A673 (cell line): ENCODE data around the gene CTNNA2. TPM values are rescaled to one million over a fixed set of nuclear protein-coding genes. Genes with fewer than 3 reads are reported as not detected.

Source experiments
- BruUV-seq: library from RNA; stranded (reverse); fragments of 400-500 nt; replicated peaks from 2 replicates; lab custom pipeline; 2021; lab: Mats Ljungman, UMichigan
- CTCF ChIA-PET: fragments of 300-600 bp; sonication (Branson Sonifier 250); formaldehyde crosslinking; loops from one replicate; lab custom pipeline; 2022; ENCODE audit warnings: antibody characterized with exemption; lab: Charles Lee
- POLR2A ChIA-PET: fragments of 300-600 bp; sonication (Branson Sonifier 250); formaldehyde crosslinking; loops from one replicate; lab custom pipeline; 2022; ENCODE audit warnings: antibody characterized with exemption; ENCODE audit not compliant: low non-redundant PET; lab: Charles Lee
- DNase-seq: peaks from one replicate; pipeline ENCODE4 v3.0.0-alpha.2; 2015; ENCODE audit warnings: low spot score
- H3K27ac ChIP-seq: fragments of 200-600 bp; sonication (generic); 2 replicates; pipeline ENCODE4 v1.5.1; 2016; ENCODE audit warnings: mixed run types, low read depth, mild to moderate bottlenecking, mixed read lengths, antibody characterized with exemption, low read length; ENCODE audit not compliant: poor library complexity, severe bottlenecking
- H3K27me3 ChIP-seq: fragments of 200-600 bp; sonication (generic); replicated peaks from 2 replicates; pipeline ENCODE4 v1.6.1; 2017; ENCODE audit warnings: mixed run types, low read depth, mild to moderate bottlenecking, mixed read lengths, antibody characterized with exemption, low read length; ENCODE audit not compliant: insufficient read depth, poor library complexity
- H3K36me3 ChIP-seq: fragments of 200-600 bp; sonication (generic); 2 replicates; pipeline ENCODE4 v1.6.1; 2016; ENCODE audit warnings: mixed run types, mild to moderate bottlenecking, mixed read lengths, antibody characterized with exemption, low read length; ENCODE audit not compliant: insufficient read depth, poor library complexity, severe bottlenecking
- H3K4me1 ChIP-seq: fragments of 200-600 bp; sonication (generic); 2 replicates; pipeline ENCODE4 v1.6.1; 2017; ENCODE audit warnings: mixed run types, mild to moderate bottlenecking, mixed read lengths, antibody characterized with exemption, low read length; ENCODE audit not compliant: insufficient read depth, poor library complexity, severe bottlenecking
- H3K4me3 ChIP-seq: fragments of 200-600 bp; sonication (generic); 2 replicates; pipeline ENCODE4 v1.5.1; 2016; ENCODE audit warnings: low read depth, mixed run types, mild to moderate bottlenecking, mixed read lengths, low read length; ENCODE audit not compliant: poor library complexity, severe bottlenecking
- H3K9me3 ChIP-seq: fragments of 200-600 bp; sonication (generic); 2 replicates; pipeline ENCODE4 v1.6.1; 2016; ENCODE audit warnings: mixed run types, low read depth, mild to moderate bottlenecking, mixed read lengths, antibody characterized with exemption, low read length; ENCODE audit not compliant: poor library complexity, severe bottlenecking
- EZH2 ChIP-seq: fragments of 200-600 bp; sonication (generic); IDR thresholded peaks from 2 replicates; pipeline ENCODE4 v1.6.1; 2017; ENCODE audit warnings: borderline replicate concordance, low read depth, mild to moderate bottlenecking, mixed read lengths, antibody characterized with exemption, low read length; ENCODE audit not compliant: poor library complexity, severe bottlenecking
- intact Hi-C: fragments of 100-400 bp; cut with micrococcal nuclease; formaldehyde crosslinking; loops from one replicate; pipeline ENCODE4 v1.10.0; 2022; ENCODE audit not compliant: unreplicated experiment
- total RNA-seq: library from RNA; stranded (reverse); gene quantifications from 2 replicates; pipeline ENCODE4 v1.2.3, GENCODE V29; 2021
- TF ChIP-seq, protein P1 (sequence below): fragments of 300-800, 200-600 bp; sonication (generic); conservative IDR thresholded peaks from 2 replicates; pipeline ENCODE4 v1.5.1; 2017; ENCODE audit warnings: low read depth, mild to moderate bottlenecking, antibody characterized with exemption, low read length, moderate library complexity, mixed read lengths

The CTNNA2 gene
- total RNA-seq, 1 experiment from 2014 or later = not detected

DNA sequence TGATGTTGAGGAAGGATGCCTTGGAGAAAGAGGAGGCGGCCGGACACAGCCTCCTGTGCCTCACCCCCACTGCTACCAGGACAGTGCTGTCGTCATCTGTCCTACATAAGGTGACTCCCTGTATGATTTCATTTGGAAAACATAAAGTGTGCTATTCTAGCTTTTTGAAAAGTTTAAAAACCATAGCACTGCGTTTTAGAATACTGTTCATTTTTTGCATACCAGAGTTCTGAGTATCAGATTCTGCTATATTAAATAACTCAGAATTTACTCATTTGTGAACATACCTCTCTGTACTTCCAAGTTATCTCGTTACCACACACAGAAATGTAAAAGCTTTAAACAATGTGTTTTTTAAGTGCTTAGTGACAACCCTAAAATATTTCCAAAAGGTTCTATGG, 488.9 kb downstream of the CTNNA2 start:
- ChIA-PET CTCF (no interaction called here), POLR2A (no interaction called here)
- Histone ChIP-seq H3K4me1 (no peaks in the 10 kb centered on the region), H3K4me3 (no peak overlapping the region), H3K27me3 (peaks cover 11% of the 10 kb centered on the region), H3K9me3 (no peaks in the 10 kb centered on the region), H3K36me3 (no peaks in the 10 kb centered on the region), H3K27ac (no peak overlapping the region)
- no TSS peak for BruUV-seq
- TF ChIP-seq, protein P1, sequence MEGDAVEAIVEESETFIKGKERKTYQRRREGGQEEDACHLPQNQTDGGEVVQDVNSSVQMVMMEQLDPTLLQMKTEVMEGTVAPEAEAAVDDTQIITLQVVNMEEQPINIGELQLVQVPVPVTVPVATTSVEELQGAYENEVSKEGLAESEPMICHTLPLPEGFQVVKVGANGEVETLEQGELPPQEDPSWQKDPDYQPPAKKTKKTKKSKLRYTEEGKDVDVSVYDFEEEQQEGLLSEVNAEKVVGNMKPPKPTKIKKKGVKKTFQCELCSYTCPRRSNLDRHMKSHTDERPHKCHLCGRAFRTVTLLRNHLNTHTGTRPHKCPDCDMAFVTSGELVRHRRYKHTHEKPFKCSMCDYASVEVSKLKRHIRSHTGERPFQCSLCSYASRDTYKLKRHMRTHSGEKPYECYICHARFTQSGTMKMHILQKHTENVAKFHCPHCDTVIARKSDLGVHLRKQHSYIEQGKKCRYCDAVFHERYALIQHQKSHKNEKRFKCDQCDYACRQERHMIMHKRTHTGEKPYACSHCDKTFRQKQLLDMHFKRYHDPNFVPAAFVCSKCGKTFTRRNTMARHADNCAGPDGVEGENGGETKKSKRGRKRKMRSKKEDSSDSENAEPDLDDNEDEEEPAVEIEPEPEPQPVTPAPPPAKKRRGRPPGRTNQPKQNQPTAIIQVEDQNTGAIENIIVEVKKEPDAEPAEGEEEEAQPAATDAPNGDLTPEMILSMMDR = no peak
- TF ChIP-seq EZH2 = no peak
- DNase-seq = no peak
- intact Hi-C loops = no loop called here

DNA sequence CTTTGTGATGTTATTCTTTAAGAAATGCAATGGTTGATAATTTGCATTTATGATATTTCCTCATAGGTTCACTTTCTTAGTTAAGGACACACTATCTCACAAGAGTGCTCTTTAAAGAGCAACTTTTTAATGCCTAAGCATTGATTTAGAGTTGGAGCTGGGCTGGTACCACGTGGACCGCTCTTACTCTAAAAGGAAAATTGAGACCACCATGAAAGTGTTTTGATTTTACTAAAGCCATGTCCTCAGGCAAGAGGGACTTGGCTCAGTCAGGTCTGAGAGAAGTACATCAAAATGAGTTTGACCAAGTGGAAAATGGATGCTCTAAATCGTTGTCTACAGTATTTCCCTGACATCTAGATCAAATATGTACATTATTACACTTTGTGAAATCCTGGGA, 489.3 kb downstream of the CTNNA2 start:
- ChIA-PET POLR2A (no interaction called here), CTCF (no interaction called here)
- H3K27ac ChIP-seq = no peak overlapping the region

DNA sequence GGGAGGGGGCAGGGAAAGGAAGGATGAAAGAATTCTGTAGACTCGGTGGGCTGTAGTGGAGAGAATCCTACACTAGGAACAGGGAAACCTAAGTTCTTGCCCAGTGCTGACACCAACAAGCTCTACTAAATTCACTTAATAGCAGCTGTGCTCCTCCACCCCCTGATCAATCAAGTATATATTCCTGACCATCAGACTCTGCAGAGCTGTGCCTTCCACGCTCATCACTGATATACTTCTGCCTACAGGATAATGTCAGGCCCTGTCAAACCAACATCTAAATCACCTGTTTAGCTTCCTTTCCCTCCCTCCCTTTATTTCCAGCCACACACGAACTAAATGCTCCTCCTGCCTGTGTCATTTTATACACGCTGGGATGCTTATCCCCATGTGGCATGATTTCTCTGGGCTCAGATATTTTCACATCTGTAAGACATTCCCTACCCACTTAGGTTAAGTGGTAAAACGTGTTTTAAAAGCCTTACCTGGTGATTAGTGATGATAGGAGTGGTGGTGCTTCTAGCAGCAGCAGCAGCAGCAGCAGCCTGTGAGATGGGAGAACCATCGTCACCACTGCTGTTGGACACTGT, 489.8 kb downstream of the CTNNA2 start:
- CTCF ChIA-PET = no interaction called here
- DNase-seq = no peak
- POLR2A ChIA-PET = no interaction called here
- no peak for TF ChIP-seq EZH2
- TF ChIP-seq, protein P1 = no peak
- intact Hi-C loops = no loop called here
- no peak overlapping the region for H3K4me3 ChIP-seq
- no peaks in the 10 kb centered on the region for H3K9me3 ChIP-seq
- BruUV-seq = no TSS peak
- no peak overlapping the region for H3K27ac ChIP-seq
- H3K4me1 ChIP-seq = no peaks in the 10 kb centered on the region
- H3K27me3 ChIP-seq = peaks cover 15% of the 10 kb centered on the region
- H3K36me3 ChIP-seq = no peaks in the 10 kb centered on the region

More for the DNA sequence above, 489.3 kb downstream of the CTNNA2 start:
- Histone ChIP-seq H3K4me3 (no peak overlapping the region), H3K9me3 (no peaks in the 10 kb centered on the region), H3K27me3 (peaks cover 15% of the 10 kb centered on the region), H3K4me1 (no peaks in the 10 kb centered on the region), H3K36me3 (no peaks in the 10 kb centered on the region)
- TF ChIP-seq, protein P1 = no peak
- TF ChIP-seq EZH2 = no peak
- DNase-seq = no peak
- intact Hi-C loops = no loop called here
- no TSS peak for BruUV-seq
